Hepatocyte (in vitro differentiated cells): ENCODE results near the gene WNT7B. TPM values are rescaled to one million over a fixed set of nuclear protein-coding genes. Genes with fewer than 3 reads are reported as not detected.

Experiments
- DNase-seq: peaks from one replicate; pipeline ENCODE4 v3.0.0-alpha.2; 2016; ENCODE audit warnings: low spot score
- H2AFZ ChIP-seq: fragments of 200-600 bp; sonication (generic); 2 replicates; pipeline ENCODE4 v1.6.0; 2016; ENCODE audit warnings: antibody characterized with exemption, mild to moderate bottlenecking
- H3K27ac ChIP-seq: fragments of 200-600 bp; sonication (generic); 2 replicates; pipeline ENCODE4 v1.5.1; 2016; ENCODE audit warnings: mild to moderate bottlenecking
- H3K27me3 ChIP-seq: fragments of 200-600 bp; sonication (generic); 2 replicates; pipeline ENCODE4 v1.6.1; 2016
- H3K36me3 ChIP-seq: fragments of 200-600 bp; sonication (generic); replicated peaks from 2 replicates; pipeline ENCODE4 v1.5.1; 2016; ENCODE audit warnings: low read depth; ENCODE audit not compliant: insufficient read depth
- H3K4me1 ChIP-seq: fragments of 200-600 bp; sonication (generic); 2 replicates; pipeline ENCODE4 v1.5.1; 2016; ENCODE audit warnings: mild to moderate bottlenecking, moderate library complexity; ENCODE audit not compliant: insufficient read depth
- H3K4me2 ChIP-seq: fragments of 200-600 bp; sonication (generic); 2 replicates; pipeline ENCODE4 v1.6.0; 2016
- H3K4me3 ChIP-seq: fragments of 200-600 bp; sonication (generic); 2 replicates; pipeline ENCODE4 v1.5.1; 2016; ENCODE audit warnings: mild to moderate bottlenecking
- H3K79me2 ChIP-seq: fragments of 200-600 bp; sonication (generic); 2 replicates; pipeline ENCODE4 v1.6.0; 2017; ENCODE audit warnings: mild to moderate bottlenecking
- H3K9me2 ChIP-seq: fragments of 200-600 bp; sonication (generic); replicated peaks from 2 replicates; pipeline ENCODE4 v1.6.0; 2017; ENCODE audit warnings: mild to moderate bottlenecking; ENCODE audit not compliant: insufficient read depth
- H3K9me3 ChIP-seq: fragments of 200-600 bp; sonication (generic); 2 replicates; pipeline ENCODE4 v1.5.1; 2016; ENCODE audit warnings: low read depth, mild to moderate bottlenecking
- H4K20me1 ChIP-seq: fragments of 200-600 bp; sonication (generic); 2 replicates; pipeline ENCODE4 v1.6.0; 2016; ENCODE audit warnings: mild to moderate bottlenecking; ENCODE audit not compliant: insufficient read depth, poor library complexity, severe bottlenecking
- EZH2 ChIP-seq: fragments of 200-600 bp; sonication (generic); IDR thresholded peaks from 2 replicates; pipeline ENCODE4 v1.6.1; 2016; ENCODE audit warnings: antibody characterized with exemption, mild to moderate bottlenecking, borderline replicate concordance
- EZH2phosphoT487 ChIP-seq: fragments of 200-600 bp; sonication (generic); IDR thresholded peaks from one replicate; pipeline ENCODE4 v1.6.1; 2018; ENCODE audit warnings: antibody characterized with exemption, mild to moderate bottlenecking, low read depth, moderate library complexity; ENCODE audit not compliant: unreplicated experiment, severe bottlenecking
- WGBS: methylation state at CpG from one replicate; pipeline ENCODE4 v1.1.6; 2016; ENCODE audit warnings: low lambda C conversion rate; ENCODE audit errors: missing lambda C conversion rate; 5-methylcytosine and 5-hydroxymethylcytosine counted together
- polyA plus RNA-seq: library from polyadenylated mRNA; unstranded; fragments of >200 nt; fragmentation: Nextera tagmentation; extraction: Ambion mirVana; gene quantifications from 2 replicates; pipeline ENCODE4 v1.2.1, GENCODE V29; 2016
- total RNA-seq: library from RNA; depleted of rRNA; stranded (reverse); fragments of >200 nt; gene quantifications from 2 replicates; pipeline ENCODE4 v1.2.3, GENCODE V29; 2014
- TF ChIP-seq, protein P1 (sequence below): fragments of 200-600 bp; sonication (generic); IDR thresholded peaks from 2 replicates; pipeline ENCODE4 v1.5.1; 2016; ENCODE audit warnings: antibody characterized with exemption, mild to moderate bottlenecking; ENCODE audit not compliant: poor library complexity

WNT7B gene
- total and polyA plus RNA-seq, 2 experiments from 2014 or later, result 1.9 to 2.4 TPM

DNA sequence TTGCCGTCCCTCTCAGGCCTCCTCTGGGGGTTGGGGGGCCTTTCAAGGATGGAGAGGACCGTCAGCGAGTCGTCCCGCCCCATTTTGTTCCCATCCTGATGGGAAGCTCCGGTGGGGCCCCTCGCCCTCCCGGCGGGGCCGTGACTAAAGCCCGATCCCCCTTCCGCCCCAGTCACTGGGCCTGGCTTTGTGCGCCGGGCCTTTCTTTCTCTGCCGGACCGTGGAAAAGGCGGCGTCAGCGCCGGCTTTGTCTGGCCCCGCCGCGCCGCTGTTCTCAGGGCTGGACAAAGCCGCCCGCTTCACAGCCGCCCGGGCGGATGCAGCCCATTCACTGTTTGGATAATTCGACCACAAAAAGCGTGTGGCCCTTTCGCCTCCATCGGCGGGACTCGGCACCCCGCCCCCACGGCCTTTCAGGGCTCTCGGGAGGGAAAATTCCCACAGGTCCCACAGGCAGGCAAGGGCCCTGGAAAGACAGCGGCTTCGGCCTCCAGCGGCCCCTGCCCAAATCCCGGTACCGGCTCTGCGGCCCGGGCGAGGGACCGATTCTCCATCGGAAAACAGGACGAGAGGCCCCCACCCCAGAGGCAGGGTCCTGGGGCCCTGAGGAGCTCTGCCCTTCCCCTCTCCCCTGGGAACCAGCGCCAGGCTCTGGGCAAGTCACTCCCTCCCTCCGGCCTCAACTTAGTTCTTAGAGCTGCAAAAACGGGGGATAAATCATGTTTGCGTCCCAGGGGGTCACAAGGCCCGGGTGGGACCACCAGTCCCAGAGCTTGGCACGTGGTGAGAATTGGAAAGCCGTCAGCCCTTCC lies 87.2 kb downstream of the WNT7B start:
- Histone ChIP-seq H3K27ac (no peak overlapping the region), H3K4me1 (no peaks in the 10 kb centered on the region), H2AFZ (no peak overlapping the region), H3K27me3 (no peaks in the 10 kb centered on the region), H3K36me3 (no peaks in the 10 kb centered on the region), H3K79me2 (no peaks in the 10 kb centered on the region), H4K20me1 (no peaks in the 10 kb centered on the region), H3K4me2 (no peak overlapping the region), H3K4me3 (no peak overlapping the region), H3K9me3 (no peaks in the 10 kb centered on the region), H3K9me2 (no peaks in the 10 kb centered on the region)
- 95% methylated on average over 45 of the region's 56 CpGs for WGBS
- TF ChIP-seq EZH2 (no peak), EZH2phosphoT487 (no peak)
- no peak for DNase-seq

DNA sequence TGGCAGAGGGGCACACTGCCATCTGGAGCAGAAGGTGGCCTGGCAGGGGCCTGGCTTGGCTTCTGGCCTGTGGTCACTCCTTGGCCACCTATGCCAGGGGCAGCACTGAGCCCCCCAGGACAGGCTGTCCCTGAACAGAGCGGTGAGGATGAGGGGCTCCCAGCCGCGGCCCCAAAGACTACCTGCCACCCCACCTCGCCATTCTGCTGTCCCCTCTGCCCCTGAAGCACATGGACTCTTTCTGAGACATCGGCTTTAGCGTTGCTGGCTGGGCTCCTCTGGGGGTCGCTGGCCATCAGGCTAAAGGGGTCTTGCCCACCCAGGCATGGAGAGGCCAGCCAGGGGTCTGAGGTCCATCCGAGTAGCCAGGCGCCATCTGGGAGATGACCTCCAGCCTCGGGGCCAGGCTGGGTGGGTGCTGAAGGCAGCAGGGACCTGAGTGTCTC lies 87.8 kb downstream of the WNT7B start:
- DNase-seq, result no peak
- Histone ChIP-seq H3K79me2 (no peaks in the 10 kb centered on the region), H3K9me2 (no peaks in the 10 kb centered on the region), H3K36me3 (no peaks in the 10 kb centered on the region), H3K9me3 (no peaks in the 10 kb centered on the region), H2AFZ (no peak overlapping the region), H3K4me2 (no peak overlapping the region), H3K27me3 (no peaks in the 10 kb centered on the region), H3K27ac (no peak overlapping the region), H3K4me1 (no peaks in the 10 kb centered on the region), H4K20me1 (no peaks in the 10 kb centered on the region), H3K4me3 (no peak overlapping the region)
- TF ChIP-seq, protein P1, sequence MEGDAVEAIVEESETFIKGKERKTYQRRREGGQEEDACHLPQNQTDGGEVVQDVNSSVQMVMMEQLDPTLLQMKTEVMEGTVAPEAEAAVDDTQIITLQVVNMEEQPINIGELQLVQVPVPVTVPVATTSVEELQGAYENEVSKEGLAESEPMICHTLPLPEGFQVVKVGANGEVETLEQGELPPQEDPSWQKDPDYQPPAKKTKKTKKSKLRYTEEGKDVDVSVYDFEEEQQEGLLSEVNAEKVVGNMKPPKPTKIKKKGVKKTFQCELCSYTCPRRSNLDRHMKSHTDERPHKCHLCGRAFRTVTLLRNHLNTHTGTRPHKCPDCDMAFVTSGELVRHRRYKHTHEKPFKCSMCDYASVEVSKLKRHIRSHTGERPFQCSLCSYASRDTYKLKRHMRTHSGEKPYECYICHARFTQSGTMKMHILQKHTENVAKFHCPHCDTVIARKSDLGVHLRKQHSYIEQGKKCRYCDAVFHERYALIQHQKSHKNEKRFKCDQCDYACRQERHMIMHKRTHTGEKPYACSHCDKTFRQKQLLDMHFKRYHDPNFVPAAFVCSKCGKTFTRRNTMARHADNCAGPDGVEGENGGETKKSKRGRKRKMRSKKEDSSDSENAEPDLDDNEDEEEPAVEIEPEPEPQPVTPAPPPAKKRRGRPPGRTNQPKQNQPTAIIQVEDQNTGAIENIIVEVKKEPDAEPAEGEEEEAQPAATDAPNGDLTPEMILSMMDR, result no peak
- TF ChIP-seq EZH2 (no peak), EZH2phosphoT487 (no peak)
- 92% methylated on average over 10 of the region's 10 CpGs for WGBS

GRCh38 chr22:45888221-45889092 lies 88.5 kb downstream of the WNT7B start:
- Histone ChIP-seq H3K4me3 (no peak overlapping the region), H3K9me2 (no peaks in the 10 kb centered on the region), H3K79me2 (no peaks in the 10 kb centered on the region), H2AFZ (no peak overlapping the region), H4K20me1 (no peaks in the 10 kb centered on the region), H3K4me1 (no peaks in the 10 kb centered on the region), H3K36me3 (no peaks in the 10 kb centered on the region), H3K4me2 (no peak overlapping the region), H3K27ac (no peak overlapping the region), H3K9me3 (no peaks in the 10 kb centered on the region), H3K27me3 (no peaks in the 10 kb centered on the region)
- TF ChIP-seq EZH2 (no peak), EZH2phosphoT487 (no peak)
- TF ChIP-seq, protein P1, result no peak
- WGBS, result 94% methylated on average over 25 of the region's 27 CpGs
- DNase-seq, result no peak
